ENCODE measurements around the gene GNAQ.

DNA sequence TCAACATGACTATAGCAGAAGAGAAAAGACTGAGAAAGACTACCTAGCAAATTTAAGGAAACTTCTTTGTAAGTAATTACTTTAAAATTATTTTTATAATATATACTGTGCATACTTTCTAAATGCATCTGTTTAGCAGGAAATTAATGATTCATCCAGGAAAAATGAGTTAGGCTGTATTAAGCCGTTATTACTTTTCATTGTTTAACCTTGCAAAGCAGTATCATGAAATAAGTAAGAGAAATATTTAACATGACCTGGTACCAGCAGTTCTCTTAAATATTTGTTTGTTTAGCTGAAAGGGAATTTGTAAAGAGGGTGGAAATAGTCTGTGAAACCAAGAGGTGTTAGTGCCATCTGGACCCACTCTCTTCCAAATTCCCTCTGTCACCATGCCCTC is 175.0 kb downstream of the GNAQ start:
- TF ChIP-seq CTCF (optimal IDR thresholded peaks at IDR 0.05 in 1 of 3, IDR thresholded peaks at IDR 0.05 in 1 of 3, conservative IDR thresholded peaks at IDR 0.05 in 1 of 3; ENCODE audit: extremely low read depth in 1 of 3, insufficient read depth in 2 of 3, low read length in 3 of 3) (no peak), EZH2 (IDR thresholded peaks at IDR 0.05; ENCODE audit: low read length) (no peak)

Data from keratinocyte (primary cell).